Choroid plexus epithelial cell (primary cell): ENCODE data around the gene KRTAP19-3.

Experiments used
- DNase-seq: peaks from one replicate; pipeline ENCODE4 v3.0.0-alpha.2; 2010; ENCODE audit warnings: low read depth
- H3K4me3 ChIP-seq: 2 replicates; pipeline ENCODE4 v1.5.1; 2011; ENCODE audit warnings: low read depth, mild to moderate bottlenecking, control low read depth, low read length, moderate library complexity
- CTCF ChIP-seq: conservative IDR thresholded peaks from 2 replicates; pipeline ENCODE4 v1.5.1; 2011; ENCODE audit warnings: low read depth, mild to moderate bottlenecking, control low read depth, inconsistent platforms, low read length, moderate library complexity

KRTAP19-3 gene

GRCh38 chr21:30448514-30448913 is 43.3 kb downstream of the KRTAP19-3 start:
- no peak overlapping the region for H3K4me3 ChIP-seq
- no peak for TF ChIP-seq CTCF
- no peak for DNase-seq

- DNase-seq: no peak
- no peak for TF ChIP-seq CTCF
- H3K4me3 ChIP-seq: no peak overlapping the region
Observed at GRCh38 chr21:30447056-30447455, 44.8 kb downstream of the KRTAP19-3 start.

- H3K4me3 ChIP-seq: no peak overlapping the region
- TF ChIP-seq CTCF: no peak
- DNase-seq: no peak
Observed at GRCh38 chr21:30444204-30444603, 47.6 kb downstream of the KRTAP19-3 start.

GRCh38 chr21:30443226-30443625 is 48.6 kb downstream of the KRTAP19-3 start:
- TF ChIP-seq CTCF: no peak
- no peak for DNase-seq
- H3K4me3 ChIP-seq: no peak overlapping the region
